ENCODE measurements around the gene DOK7.
"Not testable (repeated sequence)": the region's sequence is repeated elsewhere in the genome, so short reads cannot be mapped to it uniquely, and the experiment has no call there.

- TF ChIP-seq EZH2 (IDR thresholded peaks at IDR 0.05); POLR2AphosphoS5 (IDR thresholded peaks at IDR 0.05; ENCODE audit: borderline replicate concordance, low read depth, low read length): not testable (repeated sequence)
These were observed 80.3 kb downstream of the DOK7 start for GRCh38 chr4:3543415-3543814.
